Measurements from ENCODE around the gene ITFG1.
"Not testable (repeated sequence)": the region's sequence is repeated elsewhere in the genome, so short reads cannot be mapped to it uniquely, and the experiment has no call there.

ITFG1 gene

GRCh38 chr16:47475786-47476185 is 14.9 kb upstream of the ITFG1 start:
- Histone ChIP-seq H3K4me3 (ENCODE audit: low read length) (no peak overlapping the region), H3K4me2 (ENCODE audit: low read length) (no peak overlapping the region), H3F3A (ENCODE audit: control insufficient read depth, insufficient read depth) (no peaks in the 10 kb centered on the region), H3K27ac (ENCODE audit: low read depth, low read length) (no peak overlapping the region), H3K36me3 (ENCODE audit: control insufficient read depth, low read length) (peaks cover 8% of the 10 kb centered on the region; the same call in 1 of the 2 replicates), H3K9me3 (ENCODE audit: control insufficient read depth, insufficient read depth, low read length) (no peaks in the 10 kb centered on the region), H3K27me3 (ENCODE audit: control insufficient read depth, low read length) (no peaks in the 10 kb centered on the region), H3K4me1 (ENCODE audit: control insufficient read depth, low read length) (no peaks in the 10 kb centered on the region), H3K79me2 (ENCODE audit: control insufficient read depth, low read length) (peaks cover 48% of the 10 kb centered on the region), H3K9me2 (replicated peaks; ENCODE audit: control insufficient read depth, low read length) (no peaks in the 10 kb centered on the region), H4K20me1 (ENCODE audit: control insufficient read depth, insufficient read depth, low read depth, low read length) (no peaks in the 10 kb centered on the region)
- TF ChIP-seq EZH2phosphoT487 (IDR thresholded peaks at IDR 0.05; ENCODE audit: borderline replicate concordance, low read length) (no peak), CTCF (IDR thresholded peaks at IDR 0.05; ENCODE audit: low read depth, low read length, poor library complexity, severe bottlenecking) (no peak)

GRCh38 chr16:47473792-47474191 is 12.9 kb upstream of the ITFG1 start:
- H3K9me2 ChIP-seq (replicated peaks; ENCODE audit: control insufficient read depth, low read length), result no peaks in the 10 kb centered on the region
- no peak overlapping the region for H3K4me3 ChIP-seq (ENCODE audit: low read length)
- H3K9me3 ChIP-seq (ENCODE audit: control insufficient read depth, insufficient read depth, low read length), result no peaks in the 10 kb centered on the region
- no peaks in the 10 kb centered on the region for H3F3A ChIP-seq (ENCODE audit: control insufficient read depth, insufficient read depth)
- H3K27me3 ChIP-seq (ENCODE audit: control insufficient read depth, low read length), result no peaks in the 10 kb centered on the region
- H3K4me1 ChIP-seq (ENCODE audit: control insufficient read depth, low read length), result no peaks in the 10 kb centered on the region
- no peak overlapping the region for H3K4me2 ChIP-seq (ENCODE audit: low read length)
- TF ChIP-seq CTCF (IDR thresholded peaks at IDR 0.05; ENCODE audit: low read depth, low read length, poor library complexity, severe bottlenecking), result no peak
- TF ChIP-seq EZH2phosphoT487 (IDR thresholded peaks at IDR 0.05; ENCODE audit: borderline replicate concordance, low read length), result no peak
- peaks cover 9% of the 10 kb centered on the region; the same call in 1 of the 2 replicates for H3K36me3 ChIP-seq (ENCODE audit: control insufficient read depth, low read length)
- no peak overlapping the region for H3K27ac ChIP-seq (ENCODE audit: low read depth, low read length)
- H4K20me1 ChIP-seq (ENCODE audit: control insufficient read depth, insufficient read depth, low read depth, low read length), result no peaks in the 10 kb centered on the region
- H3K79me2 ChIP-seq (ENCODE audit: control insufficient read depth, low read length), result peaks cover 47% of the 10 kb centered on the region

- H3K27ac ChIP-seq (ENCODE audit: low read depth, low read length); H3K4me2 ChIP-seq (ENCODE audit: low read length); H3K9me3 ChIP-seq (ENCODE audit: control insufficient read depth, insufficient read depth, low read length); H3K27me3 ChIP-seq (ENCODE audit: control insufficient read depth, low read length); H3K9me2 ChIP-seq (replicated peaks; ENCODE audit: control insufficient read depth, low read length); H4K20me1 ChIP-seq (ENCODE audit: control insufficient read depth, insufficient read depth, low read depth, low read length); H3F3A ChIP-seq (ENCODE audit: control insufficient read depth, insufficient read depth); H3K36me3 ChIP-seq (ENCODE audit: control insufficient read depth, low read length); H3K4me1 ChIP-seq (ENCODE audit: control insufficient read depth, low read length); H3K4me3 ChIP-seq (ENCODE audit: low read length): not testable (repeated sequence)
- peaks cover 44% of the 10 kb centered on the region for H3K79me2 ChIP-seq (ENCODE audit: control insufficient read depth, low read length)
Measured at GRCh38 chr16:47473004-47473403, 12.1 kb upstream of the ITFG1 start.

GRCh38 chr16:47470810-47471209 is 9.9 kb upstream of the ITFG1 start:
- TF ChIP-seq CTCF (IDR thresholded peaks at IDR 0.05; ENCODE audit: low read depth, low read length, poor library complexity, severe bottlenecking) (no peak), EZH2phosphoT487 (IDR thresholded peaks at IDR 0.05; ENCODE audit: borderline replicate concordance, low read length) (no peak)

More at GRCh38 chr16:47470810-47471209, 9.9 kb upstream of the ITFG1 start:
- Histone ChIP-seq H4K20me1 (ENCODE audit: control insufficient read depth, insufficient read depth, low read depth, low read length) (no peaks in the 10 kb centered on the region), H3K4me3 (ENCODE audit: low read length) (no peak overlapping the region), H3K36me3 (ENCODE audit: control insufficient read depth, low read length) (peaks cover 11% of the 10 kb centered on the region; the same call in 1 of the 2 replicates), H3K4me2 (ENCODE audit: low read length) (no peak overlapping the region), H3F3A (ENCODE audit: control insufficient read depth, insufficient read depth) (no peaks in the 10 kb centered on the region), H3K79me2 (ENCODE audit: control insufficient read depth, low read length) (peaks cover 64% of the 10 kb centered on the region), H3K4me1 (ENCODE audit: control insufficient read depth, low read length) (peaks cover 12% of the 10 kb centered on the region), H3K9me3 (ENCODE audit: control insufficient read depth, insufficient read depth, low read length) (no peaks in the 10 kb centered on the region), H3K27ac (ENCODE audit: low read depth, low read length) (no peak overlapping the region), H3K9me2 (replicated peaks; ENCODE audit: control insufficient read depth, low read length) (no peaks in the 10 kb centered on the region), H3K27me3 (ENCODE audit: control insufficient read depth, low read length) (no peaks in the 10 kb centered on the region)
